ENCODE results near the gene CLDN6. TPM values are rescaled to one million over a fixed set of nuclear protein-coding genes. Genes with fewer than 3 reads are reported as not detected.

Gene CLDN6
- total RNA-seq, 1 experiment from 2014 or later, result 743 TPM

- Histone ChIP-seq H3T11ph (ENCODE audit: low read length) (no peak overlapping the region), H2AFZ (ENCODE audit: low read length) (no peak overlapping the region), H3K79me2 (ENCODE audit: insufficient read depth, low read length) (no peaks in the 10 kb centered on the region), H3K27ac (ENCODE audit: insufficient read length, low read depth, low read length) (no peak overlapping the region), H3K18ac (ENCODE audit: insufficient read length, low read depth, low read length) (no peak overlapping the region), H4K5ac (ENCODE audit: insufficient read length, low read depth, low read length) (no peak overlapping the region), H4K91ac (ENCODE audit: insufficient read length, low read depth, low read length) (no peak overlapping the region), H2BK12ac (ENCODE audit: insufficient read length, low read depth, low read length) (no peak overlapping the region), H2BK15ac (ENCODE audit: low read depth, low read length) (no peak overlapping the region), H2AK5ac (ENCODE audit: insufficient read length, low read length) (no peak overlapping the region), H2BK5ac (ENCODE audit: insufficient read length, low read length) (no peak overlapping the region), H3K14ac (ENCODE audit: insufficient read depth, low read length) (no peak overlapping the region), H4K8ac (replicated peaks; ENCODE audit: insufficient read length, low read depth, low read length) (no peak overlapping the region), H3K4ac (ENCODE audit: low read depth, low read length) (no peak overlapping the region), H3K79me1 (ENCODE audit: insufficient read depth, low read depth, low read length, poor library complexity, severe bottlenecking) (no peaks in the 10 kb centered on the region), H3K23ac (ENCODE audit: insufficient read length, low read depth, low read length) (no peak overlapping the region), H3K56ac (ENCODE audit: insufficient read length, low read depth, low read length) (no peak overlapping the region), H3K9ac (ENCODE audit: extremely low read depth, insufficient read length, low read length) (no peak overlapping the region), H4K20me1 (ENCODE audit: control insufficient read depth, insufficient read depth, insufficient read length) (peaks cover 3% of the 10 kb centered on the region), H3K4me1 (ENCODE audit: insufficient read depth, low read length) (no peaks in the 10 kb centered on the region), H3K23me2 (ENCODE audit: insufficient read length, low read depth, low read length, poor library complexity, severe bottlenecking) (no peaks in the 10 kb centered on the region), H3K9me3 (ENCODE audit: control insufficient read depth, low read depth, low read length) (no peaks in the 10 kb centered on the region), H3K4me2 (ENCODE audit: insufficient read depth, insufficient read length, low read length) (no peak overlapping the region), H3K27me3 (ENCODE audit: insufficient read depth, low read length) (no peaks in the 10 kb centered on the region), H2BK20ac (ENCODE audit: low read depth, low read length, poor library complexity, severe bottlenecking) (no peak overlapping the region), H2BK120ac (ENCODE audit: low read depth, low read length, poor library complexity, severe bottlenecking) (no peak overlapping the region)
- peaks cover 12 to 36% of the 10 kb centered on the region in 2 experiments for H3K4me1 Mint-ChIP-seq
- no peak for TF ChIP-seq CTCF (conservative IDR thresholded peaks at IDR 0.05)
- peaks cover 11 to 38% (median 34%) of the 10 kb centered on the region in 3 experiments; a peak in 6 of 7 replicates for H3K36me3 Mint-ChIP-seq (ENCODE audit: insufficient read depth in 1 of 3, low read depth in 3 of 3)
- H3K27me3 Mint-ChIP-seq (ENCODE audit: low read depth), result peaks cover 17% of the 10 kb centered on the region
- H3K4me3 Mint-ChIP-seq, result peak overlapping the region in 1 of 2 experiments; percentile 2; a peak in 1 of 5 replicates
- H3K9me3 Mint-ChIP-seq, result no peaks in the 10 kb centered on the region
- peak; percentile 42 for DNase-seq
- no CpG with 5 or more reads among the region's 59 CpGs for WGBS (ENCODE audit: extremely low coverage, insufficient read length, low lambda C conversion rate)
- H3K27ac Mint-ChIP-seq, result 0 out of 7 replicates have a peak overlapping the region, but pooled peaks of 1 of the 3 experiments have one; percentile 73
These were observed 11.7 kb upstream of the CLDN6 start for GRCh38 chr16:3029491-3030221.

Measured in H9 (cell line).